Activated naive CD4-positive, alpha-beta T cell treated with anti-CD3 and anti-CD28 coated beads, Interleukin-2, amount 50 U/mL, for 24 hours (primary cell): ENCODE data around the gene ATP1B3.

Source experiments
- H3K27ac Mint-ChIP-seq: one replicate; pipeline ENCODE4 v1.8.0; 2021; ENCODE audit warnings: mild to moderate bottlenecking, mixed read lengths
- H3K27me3 Mint-ChIP-seq: one replicate; pipeline ENCODE4 v1.8.0; 2021; ENCODE audit warnings: mixed read lengths
- H3K36me3 Mint-ChIP-seq: one replicate; pipeline ENCODE4 v1.8.0; 2021; ENCODE audit warnings: mixed read lengths
- H3K4me1 Mint-ChIP-seq: one replicate; pipeline ENCODE4 v1.8.0; 2021; ENCODE audit warnings: mixed read lengths
- H3K4me3 Mint-ChIP-seq: one replicate; pipeline ENCODE4 v1.8.0; 2021; ENCODE audit warnings: mild to moderate bottlenecking, mixed read lengths
- H3K9me3 Mint-ChIP-seq: one replicate; pipeline ENCODE4 v1.8.0; 2021; ENCODE audit warnings: mixed read lengths

The ATP1B3 gene

GRCh38 chr3:141853081-141853601 lies 23.3 kb upstream of the ATP1B3 start:
- H3K9me3 Mint-ChIP-seq, result no peaks in the 10 kb centered on the region
- no peak overlapping the region for H3K27ac Mint-ChIP-seq
- no peaks in the 10 kb centered on the region for H3K4me1 Mint-ChIP-seq
- no peak overlapping the region for H3K4me3 Mint-ChIP-seq
- H3K27me3 Mint-ChIP-seq, result no peaks in the 10 kb centered on the region
- H3K36me3 Mint-ChIP-seq, result no peaks in the 10 kb centered on the region

- no peaks in the 10 kb centered on the region for H3K27me3 Mint-ChIP-seq
- no peak overlapping the region for H3K4me3 Mint-ChIP-seq
- H3K4me1 Mint-ChIP-seq, result no peaks in the 10 kb centered on the region
- H3K36me3 Mint-ChIP-seq, result no peaks in the 10 kb centered on the region
- no peak overlapping the region for H3K27ac Mint-ChIP-seq
- no peaks in the 10 kb centered on the region for H3K9me3 Mint-ChIP-seq
These were observed 22.7 kb upstream of the ATP1B3 start for GRCh38 chr3:141853629-141854168.

GRCh38 chr3:141854599-141854998 lies 21.8 kb upstream of the ATP1B3 start:
- no peaks in the 10 kb centered on the region for H3K36me3 Mint-ChIP-seq

GRCh38 chr3:141858312-141858711 lies 18.1 kb upstream of the ATP1B3 start:
- Mint-ChIP-seq H3K4me1 (no peaks in the 10 kb centered on the region), H3K36me3 (no peaks in the 10 kb centered on the region), H3K9me3 (no peaks in the 10 kb centered on the region), H3K4me3 (no peak overlapping the region), H3K27me3 (no peaks in the 10 kb centered on the region), H3K27ac (no peak overlapping the region)

More at GRCh38 chr3:141854599-141854998, 21.8 kb upstream of the ATP1B3 start:
- Mint-ChIP-seq H3K27me3 (no peaks in the 10 kb centered on the region), H3K4me3 (no peak overlapping the region), H3K9me3 (no peaks in the 10 kb centered on the region), H3K27ac (no peak overlapping the region), H3K4me1 (no peaks in the 10 kb centered on the region)

GRCh38 chr3:141859651-141860050 lies 16.8 kb upstream of the ATP1B3 start:
- no peaks in the 10 kb centered on the region for H3K27me3 Mint-ChIP-seq
- H3K9me3 Mint-ChIP-seq, result no peaks in the 10 kb centered on the region
- H3K27ac Mint-ChIP-seq, result no peak overlapping the region
- no peak overlapping the region for H3K4me3 Mint-ChIP-seq
- H3K36me3 Mint-ChIP-seq, result no peaks in the 10 kb centered on the region
- no peaks in the 10 kb centered on the region for H3K4me1 Mint-ChIP-seq

- no peak overlapping the region for H3K27ac Mint-ChIP-seq
- H3K4me3 Mint-ChIP-seq, result no peak overlapping the region
These were observed 16.3 kb upstream of the ATP1B3 start for GRCh38 chr3:141860086-141860669.

GRCh38 chr3:141860766-141861513 lies 15.5 kb upstream of the ATP1B3 start:
- Mint-ChIP-seq H3K4me1 (no peaks in the 10 kb centered on the region), H3K36me3 (no peaks in the 10 kb centered on the region), H3K9me3 (no peaks in the 10 kb centered on the region), H3K4me3 (no peak overlapping the region), H3K27me3 (no peaks in the 10 kb centered on the region), H3K27ac (no peak overlapping the region)

More at GRCh38 chr3:141860086-141860669, 16.3 kb upstream of the ATP1B3 start:
- Mint-ChIP-seq H3K27me3 (no peaks in the 10 kb centered on the region), H3K9me3 (no peaks in the 10 kb centered on the region), H3K36me3 (no peaks in the 10 kb centered on the region), H3K4me1 (no peaks in the 10 kb centered on the region)

GRCh38 chr3:141862279-141862816 lies 14.1 kb upstream of the ATP1B3 start:
- Mint-ChIP-seq H3K4me1 (no peaks in the 10 kb centered on the region), H3K36me3 (no peaks in the 10 kb centered on the region), H3K4me3 (no peak overlapping the region), H3K27ac (no peak overlapping the region), H3K27me3 (no peaks in the 10 kb centered on the region), H3K9me3 (no peaks in the 10 kb centered on the region)

GRCh38 chr3:141863491-141863890 lies 13.0 kb upstream of the ATP1B3 start:
- Mint-ChIP-seq H3K27me3 (no peaks in the 10 kb centered on the region), H3K4me3 (no peak overlapping the region), H3K27ac (no peak overlapping the region), H3K36me3 (no peaks in the 10 kb centered on the region), H3K9me3 (no peaks in the 10 kb centered on the region), H3K4me1 (no peaks in the 10 kb centered on the region)

GRCh38 chr3:141864281-141864970 lies 12.0 kb upstream of the ATP1B3 start:
- H3K4me1 Mint-ChIP-seq, result no peaks in the 10 kb centered on the region
- H3K36me3 Mint-ChIP-seq, result no peaks in the 10 kb centered on the region
- no peaks in the 10 kb centered on the region for H3K27me3 Mint-ChIP-seq
- no peaks in the 10 kb centered on the region for H3K9me3 Mint-ChIP-seq
- no peak overlapping the region for H3K4me3 Mint-ChIP-seq
- peak overlapping the region; percentile 46 for H3K27ac Mint-ChIP-seq

- Mint-ChIP-seq H3K36me3 (no peaks in the 10 kb centered on the region), H3K27me3 (no peaks in the 10 kb centered on the region), H3K4me1 (no peaks in the 10 kb centered on the region)
These were observed 11.3 kb upstream of the ATP1B3 start for GRCh38 chr3:141865101-141865500.

GRCh38 chr3:141870091-141870687 lies 6.3 kb upstream of the ATP1B3 start:
- Mint-ChIP-seq H3K36me3 (no peaks in the 10 kb centered on the region), H3K4me1 (peaks cover 3% of the 10 kb centered on the region), H3K4me3 (no peak overlapping the region), H3K9me3 (no peaks in the 10 kb centered on the region), H3K27me3 (no peaks in the 10 kb centered on the region), H3K27ac (no peak overlapping the region)

More at GRCh38 chr3:141865101-141865500, 11.3 kb upstream of the ATP1B3 start:
- Mint-ChIP-seq H3K4me3 (no peak overlapping the region), H3K9me3 (no peaks in the 10 kb centered on the region), H3K27ac (no peak overlapping the region)

GRCh38 chr3:141875374-141875892 lies 1.0 kb upstream of the ATP1B3 start:
- H3K27me3 Mint-ChIP-seq, result no peaks in the 10 kb centered on the region
- peak overlapping the region; percentile 94 for H3K4me3 Mint-ChIP-seq
- H3K9me3 Mint-ChIP-seq, result no peaks in the 10 kb centered on the region
- peaks cover 40% of the 10 kb centered on the region for H3K4me1 Mint-ChIP-seq
- peak overlapping the region; percentile 95 for H3K27ac Mint-ChIP-seq
- peaks cover 10% of the 10 kb centered on the region for H3K36me3 Mint-ChIP-seq

GRCh38 chr3:141875893-141876380 lies 506 bp upstream of the ATP1B3 start:
- no peaks in the 10 kb centered on the region for H3K9me3 Mint-ChIP-seq
- peaks cover 11% of the 10 kb centered on the region for H3K36me3 Mint-ChIP-seq
- no peaks in the 10 kb centered on the region for H3K27me3 Mint-ChIP-seq
- H3K4me3 Mint-ChIP-seq, result peak overlapping the region; percentile 94
- H3K4me1 Mint-ChIP-seq, result peaks cover 44% of the 10 kb centered on the region
- H3K27ac Mint-ChIP-seq, result peak overlapping the region; percentile 95
